ENCODE measurements around the gene ANKRD30B.
"Not testable (repeated sequence)": the region's sequence is repeated elsewhere in the genome, so short reads cannot be mapped to it uniquely, and the experiment has no call there.

Gene ANKRD30B

GRCh38 chr18:14747513-14748474, at the start of gene ANKRD30B:
TSS of gene ANKRD30B (plus strand) at chr18:14748172. CDS start at chr18:14748420, 248 bp downstream.
- DNase-seq (ENCODE audit: low read depth), result no peak

GRCh38 chr18:14701286-14702040, 46.5 kb upstream of the ANKRD30B start:
- DNase-seq (ENCODE audit: low read depth), result not testable (repeated sequence)

GRCh38 chr18:14709761-14710160, 38.2 kb upstream of the ANKRD30B start:
- not testable (repeated sequence) for DNase-seq (ENCODE audit: low read depth)

- not testable (repeated sequence) for DNase-seq (ENCODE audit: low read depth)
Measured at GRCh38 chr18:14721569-14721968, 26.4 kb upstream of the ANKRD30B start.

- DNase-seq (ENCODE audit: low read depth), result not testable (repeated sequence)
Measured at GRCh38 chr18:14739056-14739455, 8.9 kb upstream of the ANKRD30B start.

GRCh38 chr18:14746897-14747296, 1.1 kb upstream of the ANKRD30B start:
- DNase-seq (ENCODE audit: low read depth), result no peak

- DNase-seq (ENCODE audit: low read depth), result no peak
Measured at GRCh38 chr18:14748496-14748895, 524 bp downstream of the ANKRD30B start.

GRCh38 chr18:14763566-14763965, 15.6 kb downstream of the ANKRD30B start:
- DNase-seq (ENCODE audit: low read depth), result not testable (repeated sequence)

- no peak for DNase-seq (ENCODE audit: low read depth)
Measured at GRCh38 chr18:14767474-14767873, 19.5 kb downstream of the ANKRD30B start.

- no peak for DNase-seq (ENCODE audit: low read depth)
Measured at GRCh38 chr18:14768241-14768640, 20.3 kb downstream of the ANKRD30B start.

GRCh38 chr18:14769381-14769780, 21.4 kb downstream of the ANKRD30B start:
- no peak for DNase-seq (ENCODE audit: low read depth)

- no peak for DNase-seq (ENCODE audit: low read depth)
Measured at GRCh38 chr18:14776801-14777200, 28.8 kb downstream of the ANKRD30B start.

- DNase-seq (ENCODE audit: low read depth), result no peak
Measured at GRCh38 chr18:14781671-14782070, 33.7 kb downstream of the ANKRD30B start.

GRCh38 chr18:14784133-14784532, 36.2 kb downstream of the ANKRD30B start:
- no peak for DNase-seq (ENCODE audit: low read depth)

- not testable (repeated sequence) for DNase-seq (ENCODE audit: low read depth)
Measured at GRCh38 chr18:14796876-14797275, 48.9 kb downstream of the ANKRD30B start.

- DNase-seq (ENCODE audit: low read depth), result not testable (repeated sequence)
Measured at GRCh38 chr18:14797969-14798764, 50.2 kb downstream of the ANKRD30B start.

- DNase-seq (ENCODE audit: low read depth), result not testable (repeated sequence)
Measured at GRCh38 chr18:14811081-14811480, 63.1 kb downstream of the ANKRD30B start.

GRCh38 chr18:14826972-14827632, 79.1 kb downstream of the ANKRD30B start:
- not testable (repeated sequence) for DNase-seq (ENCODE audit: low read depth)

GRCh38 chr18:14841607-14842006, 93.6 kb downstream of the ANKRD30B start:
- not testable (repeated sequence) for DNase-seq (ENCODE audit: low read depth)

GRCh38 chr18:14851533-14851932, 103.6 kb downstream of the ANKRD30B start:
- not testable (repeated sequence) for DNase-seq (ENCODE audit: low read depth)

GRCh38 chr18:14855634-14856033, 107.7 kb downstream of the ANKRD30B start:
- DNase-seq (ENCODE audit: low read depth), result not testable (repeated sequence)
